Lower lobe of right lung (tissue), 2 donors: ENCODE measurements around the gene GAN. TPM values are rescaled to one million over a fixed set of nuclear protein-coding genes. Genes with fewer than 3 reads are reported as not detected.

Source experiments
- ATAC-seq, 2 donors: fragments of 200-7000 bp; cut with Tn5 transposase; one replicate each; pipeline ENCODE4 v1.9.1; 2020 to 2022; ENCODE audit warnings: mild to moderate bottlenecking in 2 of 2, moderate library complexity in 2 of 2
- DNase-seq: peaks from one replicate; pipeline ENCODE4 v3.0.0-alpha.2; 2020
- H3K27ac ChIP-seq: fragments of 200-600 bp; one replicate; pipeline ENCODE4 v1.8.0; 2022
- H3K27me3 ChIP-seq: fragments of 200-600 bp; one replicate; pipeline ENCODE4 v1.8.0; 2022; ENCODE audit warnings: low read depth
- H3K36me3 ChIP-seq: fragments of 200-600 bp; one replicate; pipeline ENCODE4 v1.8.0; 2022; ENCODE audit warnings: mild to moderate bottlenecking
- H3K4me1 ChIP-seq: fragments of 200-600 bp; one replicate; pipeline ENCODE4 v1.8.0; 2022
- H3K4me3 ChIP-seq: fragments of 200-600 bp; one replicate; pipeline ENCODE4 v1.8.0; 2022; ENCODE audit warnings: mild to moderate bottlenecking
- H3K9me3 ChIP-seq: fragments of 200-600 bp; one replicate; pipeline ENCODE4 v1.8.0; 2022
- CTCF ChIP-seq: fragments of 200-600 bp; IDR thresholded peaks from one replicate; pipeline ENCODE4 v1.8.0; 2022; ENCODE audit warnings: antibody characterized with exemption, mild to moderate bottlenecking
- intact Hi-C: fragments of 100-400 bp; cut with DNase I; formaldehyde crosslinking; loops from one replicate; pipeline ENCODE4 v1.11.0; 2022
- total RNA-seq: library from RNA; stranded (reverse); fragmentation: NEBNext Ultra II Directional; extraction: Animal tissue kit (Norgen Biotek cat#: 25700); gene quantifications from one replicate; pipeline ENCODE4 v1.2.1, GENCODE V29; 2021
- donor health status: DM: no; HTN: yes; CAD: no; lungs with severe emphysema.

The GAN gene
- total RNA-seq, 1 donor from 2014 or later, result 6.5 TPM

GRCh38 chr16:81367821-81368220 lies 53.1 kb downstream of the GAN start:
- Histone ChIP-seq H3K9me3 (no peaks in the 10 kb centered on the region), H3K27me3 (no peaks in the 10 kb centered on the region), H3K4me1 (no peaks in the 10 kb centered on the region), H3K4me3 (no peak overlapping the region), H3K27ac (no peak overlapping the region), H3K36me3 (peaks cover 60% of the 10 kb centered on the region)
- DNase-seq (no peak), ATAC-seq (no peak)
- TF ChIP-seq CTCF, result no peak
- intact Hi-C loops, result no loop called here

GRCh38 chr16:81369888-81370504 lies 55.2 kb downstream of the GAN start:
- intact Hi-C loops, result no loop called here
- no peak for TF ChIP-seq CTCF
- H3K36me3 ChIP-seq, result peaks cover 46% of the 10 kb centered on the region

GRCh38 chr16:81371106-81371505 lies 56.3 kb downstream of the GAN start:
- Histone ChIP-seq H3K27ac (no peak overlapping the region), H3K9me3 (no peaks in the 10 kb centered on the region), H3K4me1 (no peaks in the 10 kb centered on the region), H3K36me3 (peaks cover 35% of the 10 kb centered on the region), H3K4me3 (no peak overlapping the region), H3K27me3 (no peaks in the 10 kb centered on the region)
- DNase-seq (no peak), ATAC-seq (no peak)
- intact Hi-C loops, result no loop called here
- no peak for TF ChIP-seq CTCF

More at GRCh38 chr16:81369888-81370504, 55.2 kb downstream of the GAN start:
- DNase-seq, result no peak
- H3K9me3 ChIP-seq, result no peaks in the 10 kb centered on the region
- no peaks in the 10 kb centered on the region for H3K4me1 ChIP-seq
- no peak for ATAC-seq
- no peak overlapping the region for H3K4me3 ChIP-seq
- no peak overlapping the region for H3K27ac ChIP-seq
- H3K27me3 ChIP-seq, result no peaks in the 10 kb centered on the region

GRCh38 chr16:81374550-81374949 lies 59.8 kb downstream of the GAN start:
- Histone ChIP-seq H3K27ac (no peak overlapping the region), H3K27me3 (no peaks in the 10 kb centered on the region), H3K4me3 (no peak overlapping the region), H3K9me3 (no peaks in the 10 kb centered on the region), H3K4me1 (no peaks in the 10 kb centered on the region), H3K36me3 (peaks cover 39% of the 10 kb centered on the region)
- DNase-seq (no peak), ATAC-seq (no peak)
- intact Hi-C loops, result no loop called here
- no peak for TF ChIP-seq CTCF

GRCh38 chr16:81376880-81377279 lies 62.1 kb downstream of the GAN start:
- TF ChIP-seq CTCF, result no peak
- intact Hi-C loops, result no loop called here
- Histone ChIP-seq H3K27ac (no peak overlapping the region), H3K27me3 (no peaks in the 10 kb centered on the region), H3K36me3 (peaks cover 28% of the 10 kb centered on the region), H3K4me1 (no peaks in the 10 kb centered on the region), H3K9me3 (no peaks in the 10 kb centered on the region), H3K4me3 (no peak overlapping the region)
- ATAC-seq, result no peak
- no peak for DNase-seq

GRCh38 chr16:81378049-81378448 lies 63.3 kb downstream of the GAN start:
- H3K36me3 ChIP-seq, result peaks cover 23% of the 10 kb centered on the region
- intact Hi-C loops, result no loop called here
- no peaks in the 10 kb centered on the region for H3K9me3 ChIP-seq
- no peak for DNase-seq
- H3K27me3 ChIP-seq, result no peaks in the 10 kb centered on the region
- H3K27ac ChIP-seq, result no peak overlapping the region
- no peak overlapping the region for H3K4me3 ChIP-seq
- no peak for TF ChIP-seq CTCF
- no peak for ATAC-seq
- no peaks in the 10 kb centered on the region for H3K4me1 ChIP-seq
